Measurements from ENCODE around the gene MRPL22. TPM values are rescaled to one million over a fixed set of nuclear protein-coding genes. Genes with fewer than 3 reads are reported as not detected.

MRPL22 gene
- total and polyA plus RNA-seq, 2 of the 13 experiments (the other 11 are each of a cell fraction or from before 2014, with no cell fraction given), result 66.8 to 84.8 TPM

DNA sequence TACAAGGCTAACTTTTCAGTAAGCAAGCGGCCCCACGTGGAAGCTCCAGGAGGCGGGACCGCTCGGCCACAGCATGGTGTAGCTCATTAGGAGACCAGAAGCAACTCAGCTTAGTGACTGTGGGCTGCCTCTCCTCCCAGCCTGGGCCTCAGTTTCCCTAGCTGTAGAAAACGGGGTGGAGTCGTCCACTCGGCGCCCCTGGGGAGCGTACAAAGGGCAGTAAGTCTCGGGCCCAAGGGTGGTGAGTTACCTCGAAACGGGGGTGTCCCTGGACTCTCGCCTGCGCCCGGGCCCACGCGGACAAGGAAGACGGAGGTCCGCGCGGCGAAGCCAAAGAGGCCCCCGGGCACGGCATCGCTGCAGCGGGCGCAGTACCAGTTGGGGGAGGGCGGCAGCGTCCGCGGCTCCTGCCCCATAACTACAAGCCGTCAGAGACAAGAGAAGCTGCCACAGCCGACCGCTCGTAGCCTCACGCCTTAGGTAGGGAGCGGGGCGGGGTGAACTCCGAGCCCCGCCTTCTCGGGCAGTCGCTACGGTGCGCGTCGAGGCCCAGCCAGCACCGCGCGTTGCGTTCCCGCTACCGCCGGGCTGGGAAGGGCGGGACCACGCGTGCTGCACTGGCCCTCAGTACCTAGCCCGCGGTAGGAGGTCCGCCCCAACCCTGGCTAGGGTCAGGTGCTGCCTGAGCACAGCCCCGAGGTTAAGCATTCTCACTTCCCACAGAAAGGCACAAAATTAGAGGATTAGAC, 3.0 kb upstream of the MRPL22 start, which contains the start of gene GEMIN5 (continued):
- no peak for TF ChIP-seq ETV5 (CRISPR knock-in tag; IDR thresholded peaks at IDR 0.05; ENCODE audit: borderline replicate concordance)
- TF ChIP-seq, protein P1, sequence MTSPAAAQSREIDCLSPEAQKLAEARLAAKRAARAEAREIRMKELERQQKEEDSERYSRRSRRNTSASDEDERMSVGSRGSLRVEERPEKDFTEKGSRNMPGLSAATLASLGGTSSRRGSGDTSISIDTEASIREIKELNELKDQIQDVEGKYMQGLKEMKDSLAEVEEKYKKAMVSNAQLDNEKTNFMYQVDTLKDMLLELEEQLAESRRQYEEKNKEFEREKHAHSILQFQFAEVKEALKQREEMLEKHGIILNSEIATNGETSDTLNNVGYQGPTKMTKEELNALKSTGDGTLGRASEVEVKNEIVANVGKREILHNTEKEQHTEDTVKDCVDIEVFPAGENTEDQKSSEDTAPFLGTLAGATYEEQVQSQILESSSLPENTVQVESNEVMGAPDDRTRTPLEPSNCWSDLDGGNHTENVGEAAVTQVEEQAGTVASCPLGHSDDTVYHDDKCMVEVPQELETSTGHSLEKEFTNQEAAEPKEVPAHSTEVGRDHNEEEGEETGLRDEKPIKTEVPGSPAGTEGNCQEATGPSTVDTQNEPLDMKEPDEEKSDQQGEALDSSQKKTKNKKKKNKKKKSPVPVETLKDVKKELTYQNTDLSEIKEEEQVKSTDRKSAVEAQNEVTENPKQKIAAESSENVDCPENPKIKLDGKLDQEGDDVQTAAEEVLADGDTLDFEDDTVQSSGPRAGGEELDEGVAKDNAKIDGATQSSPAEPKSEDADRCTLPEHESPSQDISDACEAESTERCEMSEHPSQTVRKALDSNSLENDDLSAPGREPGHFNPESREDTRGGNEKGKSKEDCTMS (CRISPR knock-in tag; conservative IDR thresholded peaks at IDR 0.05), result no peak
- TF ChIP-seq, protein P2, sequence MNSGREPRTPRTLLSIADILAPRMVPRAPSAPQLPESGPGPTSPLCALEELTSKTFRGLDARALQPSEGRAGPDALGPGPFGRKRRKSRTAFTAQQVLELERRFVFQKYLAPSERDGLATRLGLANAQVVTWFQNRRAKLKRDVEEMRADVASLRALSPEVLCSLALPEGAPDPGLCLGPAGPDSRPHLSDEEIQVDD (CRISPR knock-in tag; IDR thresholded peaks at IDR 0.05; ENCODE audit: borderline replicate concordance), result 0 out of 2 replicates have a peak, but pooled peaks have one; percentile 20
- peak; percentile 55 for TF ChIP-seq ZNF253 (CRISPR knock-in tag; IDR thresholded peaks at IDR 0.05; ENCODE audit: borderline replicate concordance)
- TF ChIP-seq, protein P3, sequence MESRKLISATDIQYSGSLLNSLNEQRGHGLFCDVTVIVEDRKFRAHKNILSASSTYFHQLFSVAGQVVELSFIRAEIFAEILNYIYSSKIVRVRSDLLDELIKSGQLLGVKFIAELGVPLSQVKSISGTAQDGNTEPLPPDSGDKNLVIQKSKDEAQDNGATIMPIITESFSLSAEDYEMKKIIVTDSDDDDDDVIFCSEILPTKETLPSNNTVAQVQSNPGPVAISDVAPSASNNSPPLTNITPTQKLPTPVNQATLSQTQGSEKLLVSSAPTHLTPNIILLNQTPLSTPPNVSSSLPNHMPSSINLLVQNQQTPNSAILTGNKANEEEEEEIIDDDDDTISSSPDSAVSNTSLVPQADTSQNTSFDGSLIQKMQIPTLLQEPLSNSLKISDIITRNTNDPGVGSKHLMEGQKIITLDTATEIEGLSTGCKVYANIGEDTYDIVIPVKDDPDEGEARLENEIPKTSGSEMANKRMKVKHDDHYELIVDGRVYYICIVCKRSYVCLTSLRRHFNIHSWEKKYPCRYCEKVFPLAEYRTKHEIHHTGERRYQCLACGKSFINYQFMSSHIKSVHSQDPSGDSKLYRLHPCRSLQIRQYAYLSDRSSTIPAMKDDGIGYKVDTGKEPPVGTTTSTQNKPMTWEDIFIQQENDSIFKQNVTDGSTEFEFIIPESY (CRISPR knock-in tag; IDR thresholded peaks at IDR 0.05), result 0 out of 2 replicates have a peak, but pooled peaks have one; percentile 26
- TF ChIP-seq, protein P4, sequence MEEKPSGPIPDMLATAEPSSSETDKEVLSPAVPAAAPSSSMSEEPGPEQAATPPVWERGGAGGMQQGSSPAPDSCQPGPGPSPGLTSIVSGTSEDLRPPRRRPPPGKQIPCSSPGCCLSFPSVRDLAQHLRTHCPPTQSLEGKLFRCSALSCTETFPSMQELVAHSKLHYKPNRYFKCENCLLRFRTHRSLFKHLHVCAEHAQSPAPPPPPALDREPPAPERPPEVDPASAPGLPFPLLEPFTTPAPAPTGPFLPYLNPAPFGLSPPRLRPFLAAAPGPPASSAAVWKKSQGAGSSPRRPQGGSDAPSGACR (CRISPR knock-in tag; IDR thresholded peaks at IDR 0.05), result peak; percentile 52; the same call in 1 of the 2 replicates
- TF ChIP-seq ZNF678 (CRISPR knock-in tag; IDR thresholded peaks at IDR 0.05), result peak; percentile 48; the same call in 1 of the 2 replicates
- TF ChIP-seq, protein P5, sequence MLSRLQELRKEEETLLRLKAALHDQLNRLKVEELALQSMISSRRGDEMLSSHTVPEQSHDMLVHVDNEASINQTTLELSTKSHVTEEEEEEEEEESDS (CRISPR knock-in tag; IDR thresholded peaks at IDR 0.05; ENCODE audit: borderline replicate concordance), result peak; percentile 27; the same call in 1 of the 2 replicates
- TF ChIP-seq ZSCAN29 (CRISPR knock-in tag; conservative IDR thresholded peaks at IDR 0.05), result peak; percentile 29; the same call in 1 of the 2 replicates
- TF ChIP-seq ZNF44 (CRISPR knock-in tag; IDR thresholded peaks at IDR 0.05), result peak; percentile 95; the same call in 1 of the 2 replicates
- TF ChIP-seq, protein P6, sequence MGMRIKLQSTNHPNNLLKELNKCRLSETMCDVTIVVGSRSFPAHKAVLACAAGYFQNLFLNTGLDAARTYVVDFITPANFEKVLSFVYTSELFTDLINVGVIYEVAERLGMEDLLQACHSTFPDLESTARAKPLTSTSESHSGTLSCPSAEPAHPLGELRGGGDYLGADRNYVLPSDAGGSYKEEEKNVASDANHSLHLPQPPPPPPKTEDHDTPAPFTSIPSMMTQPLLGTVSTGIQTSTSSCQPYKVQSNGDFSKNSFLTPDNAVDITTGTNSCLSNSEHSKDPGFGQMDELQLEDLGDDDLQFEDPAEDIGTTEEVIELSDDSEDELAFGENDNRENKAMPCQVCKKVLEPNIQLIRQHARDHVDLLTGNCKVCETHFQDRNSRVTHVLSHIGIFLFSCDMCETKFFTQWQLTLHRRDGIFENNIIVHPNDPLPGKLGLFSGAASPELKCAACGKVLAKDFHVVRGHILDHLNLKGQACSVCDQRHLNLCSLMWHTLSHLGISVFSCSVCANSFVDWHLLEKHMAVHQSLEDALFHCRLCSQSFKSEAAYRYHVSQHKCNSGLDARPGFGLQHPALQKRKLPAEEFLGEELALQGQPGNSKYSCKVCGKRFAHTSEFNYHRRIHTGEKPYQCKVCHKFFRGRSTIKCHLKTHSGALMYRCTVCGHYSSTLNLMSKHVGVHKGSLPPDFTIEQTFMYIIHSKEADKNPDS (CRISPR knock-in tag; IDR thresholded peaks at IDR 0.05), result peak; percentile 80
- TF ChIP-seq, protein P7, sequence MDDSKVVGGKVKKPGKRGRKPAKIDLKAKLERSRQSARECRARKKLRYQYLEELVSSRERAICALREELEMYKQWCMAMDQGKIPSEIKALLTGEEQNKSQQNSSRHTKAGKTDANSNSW (CRISPR knock-in tag; IDR thresholded peaks at IDR 0.05; ENCODE audit: borderline replicate concordance), result no peak; the same call in 1 of the 2 replicates
- TF ChIP-seq, protein P8, sequence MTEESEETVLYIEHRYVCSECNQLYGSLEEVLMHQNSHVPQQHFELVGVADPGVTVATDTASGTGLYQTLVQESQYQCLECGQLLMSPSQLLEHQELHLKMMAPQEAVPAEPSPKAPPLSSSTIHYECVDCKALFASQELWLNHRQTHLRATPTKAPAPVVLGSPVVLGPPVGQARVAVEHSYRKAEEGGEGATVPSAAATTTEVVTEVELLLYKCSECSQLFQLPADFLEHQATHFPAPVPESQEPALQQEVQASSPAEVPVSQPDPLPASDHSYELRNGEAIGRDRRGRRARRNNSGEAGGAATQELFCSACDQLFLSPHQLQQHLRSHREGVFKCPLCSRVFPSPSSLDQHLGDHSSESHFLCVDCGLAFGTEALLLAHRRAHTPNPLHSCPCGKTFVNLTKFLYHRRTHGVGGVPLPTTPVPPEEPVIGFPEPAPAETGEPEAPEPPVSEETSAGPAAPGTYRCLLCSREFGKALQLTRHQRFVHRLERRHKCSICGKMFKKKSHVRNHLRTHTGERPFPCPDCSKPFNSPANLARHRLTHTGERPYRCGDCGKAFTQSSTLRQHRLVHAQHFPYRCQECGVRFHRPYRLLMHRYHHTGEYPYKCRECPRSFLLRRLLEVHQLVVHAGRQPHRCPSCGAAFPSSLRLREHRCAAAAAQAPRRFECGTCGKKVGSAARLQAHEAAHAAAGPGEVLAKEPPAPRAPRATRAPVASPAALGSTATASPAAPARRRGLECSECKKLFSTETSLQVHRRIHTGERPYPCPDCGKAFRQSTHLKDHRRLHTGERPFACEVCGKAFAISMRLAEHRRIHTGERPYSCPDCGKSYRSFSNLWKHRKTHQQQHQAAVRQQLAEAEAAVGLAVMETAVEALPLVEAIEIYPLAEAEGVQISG (CRISPR knock-in tag; IDR thresholded peaks at IDR 0.05), result peak; percentile 93
- TF ChIP-seq ZNF432 (CRISPR knock-in tag; IDR thresholded peaks at IDR 0.05; ENCODE audit: borderline replicate concordance), result 0 out of 2 replicates have a peak, but pooled peaks have one; percentile 82
- TF ChIP-seq GATAD2A (CRISPR knock-in tag; IDR thresholded peaks at IDR 0.05), result peak; percentile 48
- TF ChIP-seq ELF1 (CRISPR knock-in tag; IDR thresholded peaks at IDR 0.05), result peak; percentile 74
